ENCODE data around the gene AGAP1.

AGAP1 gene

DNA sequence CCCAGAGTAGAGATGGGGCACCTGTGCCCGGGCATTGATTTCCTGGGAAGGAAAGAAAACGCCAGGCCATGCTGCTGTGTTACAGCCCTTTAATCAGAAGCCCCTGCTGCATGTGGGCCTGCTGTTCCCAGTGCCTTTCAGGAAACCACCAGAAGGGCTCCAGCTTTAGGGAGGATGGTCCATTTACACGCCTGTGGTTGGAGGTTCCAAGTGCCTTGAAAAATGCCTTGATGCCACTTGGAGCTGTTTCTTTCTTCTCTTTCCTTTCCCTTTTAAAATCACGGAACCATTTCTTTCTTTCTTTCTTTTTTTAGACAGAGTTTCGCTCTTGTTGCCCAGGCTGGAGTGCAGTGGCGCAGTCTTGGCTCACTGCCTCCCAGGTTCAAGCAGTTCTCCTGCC lies 60.5 kb downstream of the AGAP1 start:
- no peak overlapping the region for H3K27ac ChIP-seq (ENCODE audit: low read depth in 2 of 2, low read length in 2 of 2)
- no peak overlapping the region for H3K9ac ChIP-seq (ENCODE audit: low read depth in 1 of 2, low read length in 2 of 2)
- H3K4me1 ChIP-seq (ENCODE audit: control insufficient read depth in 2 of 2, insufficient read depth in 2 of 2, low read length in 2 of 2) = peaks cover 21% of the 10 kb centered on the region in 2 donors
- H3K27me3 ChIP-seq (ENCODE audit: control insufficient read depth in 2 of 2, insufficient read depth in 2 of 2, low read length in 2 of 2) = no peaks in the 10 kb centered on the region
- H3K36me3 ChIP-seq (ENCODE audit: control insufficient read depth in 2 of 2, insufficient read depth in 2 of 2, low read length in 2 of 2) = no peaks in the 10 kb centered on the region
- no peaks in the 10 kb centered on the region for H3K9me3 ChIP-seq (ENCODE audit: control insufficient read depth in 2 of 2, low read length in 2 of 2)
- no peak overlapping the region for H3K4me3 ChIP-seq (ENCODE audit: low read length in 2 of 2)

- Histone ChIP-seq H3K4me3 (ENCODE audit: low read length in 2 of 2) (no peak overlapping the region), H3K4me1 (ENCODE audit: control insufficient read depth in 2 of 2, insufficient read depth in 2 of 2, low read length in 2 of 2) (peaks cover 21% of the 10 kb centered on the region in 2 donors), H3K27me3 (ENCODE audit: control insufficient read depth in 2 of 2, insufficient read depth in 2 of 2, low read length in 2 of 2) (no peaks in the 10 kb centered on the region), H3K9me3 (ENCODE audit: control insufficient read depth in 2 of 2, low read length in 2 of 2) (no peaks in the 10 kb centered on the region), H3K27ac (ENCODE audit: low read depth in 2 of 2, low read length in 2 of 2) (no peak overlapping the region), H3K9ac (ENCODE audit: low read depth in 1 of 2, low read length in 2 of 2) (no peak overlapping the region), H3K36me3 (ENCODE audit: control insufficient read depth in 2 of 2, insufficient read depth in 2 of 2, low read length in 2 of 2) (no peaks in the 10 kb centered on the region)
These were observed 61.1 kb downstream of the AGAP1 start for GRCh38 chr2:235554936-235555335.

DNA sequence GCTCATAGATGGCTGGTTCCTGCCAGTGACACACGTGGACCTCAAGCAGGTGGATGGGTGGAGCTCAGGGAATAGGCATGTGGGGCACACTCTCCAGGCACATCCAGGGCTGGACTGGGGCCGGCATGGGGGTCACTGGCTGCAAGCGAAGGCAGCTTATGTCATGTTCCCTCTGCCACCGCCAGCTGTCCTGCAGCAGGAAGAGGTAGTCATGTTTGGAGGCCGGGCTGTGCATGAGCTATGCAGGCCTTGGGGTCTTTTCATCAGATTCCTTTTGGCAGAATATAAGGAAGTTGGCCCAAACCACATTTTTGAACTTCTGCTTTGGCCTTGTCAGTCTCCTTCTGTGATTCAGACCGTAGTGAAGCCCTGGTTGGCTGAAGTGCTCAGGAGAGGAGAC lies 61.5 kb downstream of the AGAP1 start:
- Histone ChIP-seq H3K36me3 (ENCODE audit: control insufficient read depth in 2 of 2, insufficient read depth in 2 of 2, low read length in 2 of 2) (no peaks in the 10 kb centered on the region), H3K9me3 (ENCODE audit: control insufficient read depth in 2 of 2, low read length in 2 of 2) (no peaks in the 10 kb centered on the region), H3K4me3 (ENCODE audit: low read length in 2 of 2) (no peak overlapping the region), H3K27ac (ENCODE audit: low read depth in 2 of 2, low read length in 2 of 2) (no peak overlapping the region), H3K27me3 (ENCODE audit: control insufficient read depth in 2 of 2, insufficient read depth in 2 of 2, low read length in 2 of 2) (no peaks in the 10 kb centered on the region), H3K9ac (ENCODE audit: low read depth in 1 of 2, low read length in 2 of 2) (no peak overlapping the region), H3K4me1 (ENCODE audit: control insufficient read depth in 2 of 2, insufficient read depth in 2 of 2, low read length in 2 of 2) (peaks cover 21% of the 10 kb centered on the region in 2 donors)

GRCh38 chr2:235556086-235556485 lies 62.2 kb downstream of the AGAP1 start:
- Histone ChIP-seq H3K27ac (ENCODE audit: low read depth in 2 of 2, low read length in 2 of 2) (no peak overlapping the region), H3K9me3 (ENCODE audit: control insufficient read depth in 2 of 2, low read length in 2 of 2) (no peaks in the 10 kb centered on the region), H3K27me3 (ENCODE audit: control insufficient read depth in 2 of 2, insufficient read depth in 2 of 2, low read length in 2 of 2) (no peaks in the 10 kb centered on the region), H3K4me1 (ENCODE audit: control insufficient read depth in 2 of 2, insufficient read depth in 2 of 2, low read length in 2 of 2) (peaks cover 26 to 28% of the 10 kb centered on the region in 2 donors), H3K4me3 (ENCODE audit: low read length in 2 of 2) (no peak overlapping the region), H3K36me3 (ENCODE audit: control insufficient read depth in 2 of 2, insufficient read depth in 2 of 2, low read length in 2 of 2) (no peaks in the 10 kb centered on the region), H3K9ac (ENCODE audit: low read depth in 1 of 2, low read length in 2 of 2) (no peak overlapping the region)

DNA sequence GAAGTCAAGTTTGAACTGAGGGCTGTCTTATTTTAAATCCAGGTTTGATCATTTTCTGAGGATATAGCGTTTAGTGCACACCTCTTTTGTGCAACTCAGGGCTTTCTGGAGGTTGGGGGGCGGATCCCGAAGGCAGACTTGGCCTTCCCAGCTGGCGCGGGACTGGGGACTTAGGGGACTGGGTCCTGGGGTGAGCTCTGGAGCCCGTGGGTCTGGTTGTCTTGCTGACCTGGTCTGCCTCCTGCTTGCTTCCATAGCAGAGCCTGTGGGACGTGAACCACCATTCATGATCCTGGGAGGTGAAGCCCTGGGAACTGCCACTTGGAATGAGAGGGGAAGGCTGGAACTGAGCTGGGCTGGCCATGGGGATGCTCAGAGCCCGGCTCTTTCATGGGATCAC lies 63.1 kb downstream of the AGAP1 start:
- Histone ChIP-seq H3K4me3 (ENCODE audit: low read length in 2 of 2) (no peak overlapping the region), H3K27me3 (ENCODE audit: control insufficient read depth in 2 of 2, insufficient read depth in 2 of 2, low read length in 2 of 2) (no peaks in the 10 kb centered on the region), H3K9ac (ENCODE audit: low read depth in 1 of 2, low read length in 2 of 2) (no peak overlapping the region), H3K9me3 (ENCODE audit: control insufficient read depth in 2 of 2, low read length in 2 of 2) (no peaks in the 10 kb centered on the region), H3K4me1 (ENCODE audit: control insufficient read depth in 2 of 2, insufficient read depth in 2 of 2, low read length in 2 of 2) (peaks cover 25 to 29% of the 10 kb centered on the region in 2 donors), H3K27ac (ENCODE audit: low read depth in 2 of 2, low read length in 2 of 2) (no peak overlapping the region), H3K36me3 (ENCODE audit: control insufficient read depth in 2 of 2, insufficient read depth in 2 of 2, low read length in 2 of 2) (no peaks in the 10 kb centered on the region)

- peaks cover 25 to 29% of the 10 kb centered on the region in 2 donors for H3K4me1 ChIP-seq (ENCODE audit: control insufficient read depth in 2 of 2, insufficient read depth in 2 of 2, low read length in 2 of 2)
These were observed 64.1 kb downstream of the AGAP1 start for GRCh38 chr2:235557903-235558302.

DNA sequence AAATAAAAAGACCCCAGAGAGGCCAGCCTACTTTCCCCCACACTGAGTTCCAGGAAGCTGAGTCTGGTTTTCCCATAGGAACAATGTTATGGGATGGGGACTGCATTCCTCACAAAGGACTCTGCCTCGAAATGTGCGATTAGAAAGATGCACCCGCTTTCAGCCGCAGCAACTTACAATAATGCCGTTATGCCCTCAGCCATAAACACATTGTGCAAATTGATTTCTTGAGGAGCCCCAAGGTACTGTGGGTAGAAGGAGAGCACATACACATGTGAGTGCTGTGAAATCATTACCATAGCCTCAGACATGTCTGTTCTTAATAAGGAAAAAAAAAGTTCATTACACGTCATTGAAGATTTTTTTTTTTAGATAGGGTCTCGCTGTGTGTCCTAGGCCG lies 64.7 kb downstream of the AGAP1 start:
- Histone ChIP-seq H3K9ac (ENCODE audit: low read depth in 1 of 2, low read length in 2 of 2) (no peak overlapping the region), H3K27me3 (ENCODE audit: control insufficient read depth in 2 of 2, insufficient read depth in 2 of 2, low read length in 2 of 2) (peaks cover 0 to 2% of the 10 kb centered on the region in 2 donors), H3K9me3 (ENCODE audit: control insufficient read depth in 2 of 2, low read length in 2 of 2) (no peaks in the 10 kb centered on the region), H3K4me1 (ENCODE audit: control insufficient read depth in 2 of 2, insufficient read depth in 2 of 2, low read length in 2 of 2) (peaks cover 25 to 32% of the 10 kb centered on the region in 2 donors), H3K4me3 (ENCODE audit: low read length in 2 of 2) (no peak overlapping the region), H3K36me3 (ENCODE audit: control insufficient read depth in 2 of 2, insufficient read depth in 2 of 2, low read length in 2 of 2) (no peaks in the 10 kb centered on the region), H3K27ac (ENCODE audit: low read depth in 2 of 2, low read length in 2 of 2) (no peak overlapping the region)

More at GRCh38 chr2:235557903-235558302, 64.1 kb downstream of the AGAP1 start:
- Histone ChIP-seq H3K27me3 (ENCODE audit: control insufficient read depth in 2 of 2, insufficient read depth in 2 of 2, low read length in 2 of 2) (peaks cover 0 to 2% of the 10 kb centered on the region in 2 donors), H3K27ac (ENCODE audit: low read depth in 2 of 2, low read length in 2 of 2) (no peak overlapping the region), H3K9me3 (ENCODE audit: control insufficient read depth in 2 of 2, low read length in 2 of 2) (no peaks in the 10 kb centered on the region), H3K4me3 (ENCODE audit: low read length in 2 of 2) (no peak overlapping the region), H3K9ac (ENCODE audit: low read depth in 1 of 2, low read length in 2 of 2) (no peak overlapping the region), H3K36me3 (ENCODE audit: control insufficient read depth in 2 of 2, insufficient read depth in 2 of 2, low read length in 2 of 2) (no peaks in the 10 kb centered on the region)

GRCh38 chr2:235560345-235560744 lies 66.5 kb downstream of the AGAP1 start:
- Histone ChIP-seq H3K27me3 (ENCODE audit: control insufficient read depth in 2 of 2, insufficient read depth in 2 of 2, low read length in 2 of 2) (peaks cover 0 to 2% of the 10 kb centered on the region in 2 donors), H3K27ac (ENCODE audit: low read depth in 2 of 2, low read length in 2 of 2) (no peak overlapping the region), H3K4me3 (ENCODE audit: low read length in 2 of 2) (no peak overlapping the region), H3K36me3 (ENCODE audit: control insufficient read depth in 2 of 2, insufficient read depth in 2 of 2, low read length in 2 of 2) (no peaks in the 10 kb centered on the region), H3K9ac (ENCODE audit: low read depth in 1 of 2, low read length in 2 of 2) (no peak overlapping the region), H3K4me1 (ENCODE audit: control insufficient read depth in 2 of 2, insufficient read depth in 2 of 2, low read length in 2 of 2) (peaks cover 25 to 32% of the 10 kb centered on the region in 2 donors), H3K9me3 (ENCODE audit: control insufficient read depth in 2 of 2, low read length in 2 of 2) (no peaks in the 10 kb centered on the region)

- H3K9ac ChIP-seq (ENCODE audit: low read depth in 1 of 2, low read length in 2 of 2) = no peak overlapping the region
- peaks cover 0 to 2% of the 10 kb centered on the region in 2 donors for H3K27me3 ChIP-seq (ENCODE audit: control insufficient read depth in 2 of 2, insufficient read depth in 2 of 2, low read length in 2 of 2)
- no peak overlapping the region for H3K27ac ChIP-seq (ENCODE audit: low read depth in 2 of 2, low read length in 2 of 2)
- H3K9me3 ChIP-seq (ENCODE audit: control insufficient read depth in 2 of 2, low read length in 2 of 2) = no peaks in the 10 kb centered on the region
- H3K4me1 ChIP-seq (ENCODE audit: control insufficient read depth in 2 of 2, insufficient read depth in 2 of 2, low read length in 2 of 2) = peaks cover 25 to 32% of the 10 kb centered on the region in 2 donors
- H3K4me3 ChIP-seq (ENCODE audit: low read length in 2 of 2) = no peak overlapping the region
- H3K36me3 ChIP-seq (ENCODE audit: control insufficient read depth in 2 of 2, insufficient read depth in 2 of 2, low read length in 2 of 2) = no peaks in the 10 kb centered on the region
These were observed 67.6 kb downstream of the AGAP1 start for GRCh38 chr2:235561450-235561849.

GRCh38 chr2:235562065-235562747 lies 68.4 kb downstream of the AGAP1 start:
- H3K27me3 ChIP-seq (ENCODE audit: control insufficient read depth in 2 of 2, insufficient read depth in 2 of 2, low read length in 2 of 2) = peaks cover 0 to 2% of the 10 kb centered on the region in 2 donors
- no peak overlapping the region for H3K9ac ChIP-seq (ENCODE audit: low read depth in 1 of 2, low read length in 2 of 2)
- peak overlapping the region in 1 of 2 donors; percentile 29 for H3K4me3 ChIP-seq (ENCODE audit: low read length in 2 of 2)
- H3K9me3 ChIP-seq (ENCODE audit: control insufficient read depth in 2 of 2, low read length in 2 of 2) = no peaks in the 10 kb centered on the region
- H3K27ac ChIP-seq (ENCODE audit: low read depth in 2 of 2, low read length in 2 of 2) = no peak overlapping the region
- H3K36me3 ChIP-seq (ENCODE audit: control insufficient read depth in 2 of 2, insufficient read depth in 2 of 2, low read length in 2 of 2) = no peaks in the 10 kb centered on the region
- H3K4me1 ChIP-seq (ENCODE audit: control insufficient read depth in 2 of 2, insufficient read depth in 2 of 2, low read length in 2 of 2) = peaks cover 25 to 32% of the 10 kb centered on the region in 2 donors

Measured in mucosa of rectum (tissue), 2 donors.